Glutamatergic neuron (in vitro differentiated cells): ENCODE measurements around the gene PLPP3. TPM values are rescaled to one million over a fixed set of nuclear protein-coding genes. Genes with fewer than 3 reads are reported as not detected.
A peak's percentile ranks its signal among the peaks of the same experiment; 100 is the strongest.

Experiments used
- DNase-seq: peaks from one replicate; pipeline ENCODE4 v3.0.0; 2022
- H3K27ac Mint-ChIP-seq: one replicate; pipeline ENCODE4 v1.8.0; 2020; ENCODE audit warnings: mild to moderate bottlenecking, mixed read lengths, inconsistent platforms; ENCODE audit not compliant: unreplicated experiment
- H3K27me3 Mint-ChIP-seq: one replicate; pipeline ENCODE4 v1.8.0; 2020; ENCODE audit warnings: mild to moderate bottlenecking, moderate library complexity, mixed read lengths, inconsistent platforms; ENCODE audit not compliant: unreplicated experiment
- H3K36me3 Mint-ChIP-seq: one replicate; pipeline ENCODE4 v1.8.0; 2020; ENCODE audit warnings: mild to moderate bottlenecking, mixed read lengths, inconsistent platforms; ENCODE audit not compliant: unreplicated experiment
- H3K4me1 Mint-ChIP-seq: one replicate; pipeline ENCODE4 v1.8.0; 2020; ENCODE audit warnings: mild to moderate bottlenecking, low read depth, mixed read lengths, inconsistent platforms; ENCODE audit not compliant: unreplicated experiment
- H3K4me3 Mint-ChIP-seq: one replicate; pipeline ENCODE4 v1.8.0; 2020; ENCODE audit warnings: mild to moderate bottlenecking, mixed read lengths, inconsistent platforms; ENCODE audit not compliant: unreplicated experiment
- H3K9me3 Mint-ChIP-seq: one replicate; pipeline ENCODE4 v1.8.0; 2020; ENCODE audit warnings: mild to moderate bottlenecking, moderate library complexity, mixed read lengths, inconsistent platforms; ENCODE audit not compliant: unreplicated experiment
- CTCF ChIP-seq: fragments of 200-600 bp; sonication (generic); IDR thresholded peaks from one replicate; pipeline ENCODE4 v1.5.0; 2021; ENCODE audit not compliant: partially characterized antibody, unreplicated experiment
- total RNA-seq: library from RNA; stranded (reverse); fragmentation: NEBNext Ultra II Directional; extraction: Animal tissue kit (Norgen Biotek cat#: 25700); gene quantifications from one replicate; pipeline ENCODE4 v1.2.1, GENCODE V29; 2021; ENCODE audit not compliant: unreplicated experiment

The PLPP3 gene
- total RNA-seq, 1 donor from 2014 or later: 11.7 TPM

GRCh38 chr1:56590520-56591011 is 11.2 kb upstream of the PLPP3 start:
- Mint-ChIP-seq H3K4me3 (no peak overlapping the region), H3K36me3 (no peaks in the 10 kb centered on the region), H3K27ac (no peak overlapping the region), H3K27me3 (no peaks in the 10 kb centered on the region), H3K9me3 (no peaks in the 10 kb centered on the region), H3K4me1 (no peaks in the 10 kb centered on the region)
- no peak for DNase-seq
- no peak for TF ChIP-seq CTCF

- no peaks in the 10 kb centered on the region for H3K27me3 Mint-ChIP-seq
- H3K9me3 Mint-ChIP-seq: no peaks in the 10 kb centered on the region
- no peak for TF ChIP-seq CTCF
- no peak for DNase-seq
- H3K4me1 Mint-ChIP-seq: no peaks in the 10 kb centered on the region
- no peak overlapping the region for H3K4me3 Mint-ChIP-seq
- H3K36me3 Mint-ChIP-seq: no peaks in the 10 kb centered on the region
- H3K27ac Mint-ChIP-seq: no peak overlapping the region
Measured at GRCh38 chr1:56589369-56589768, 10.0 kb upstream of the PLPP3 start.

GRCh38 chr1:56586502-56586901 is 7.1 kb upstream of the PLPP3 start:
- H3K27me3 Mint-ChIP-seq: no peaks in the 10 kb centered on the region
- TF ChIP-seq CTCF: no peak
- no peak overlapping the region for H3K27ac Mint-ChIP-seq
- H3K4me3 Mint-ChIP-seq: no peak overlapping the region
- DNase-seq: no peak
- H3K4me1 Mint-ChIP-seq: no peaks in the 10 kb centered on the region
- H3K9me3 Mint-ChIP-seq: no peaks in the 10 kb centered on the region
- H3K36me3 Mint-ChIP-seq: no peaks in the 10 kb centered on the region

GRCh38 chr1:56585985-56586384 is 6.6 kb upstream of the PLPP3 start:
- no peak for DNase-seq
- H3K27me3 Mint-ChIP-seq: no peaks in the 10 kb centered on the region
- H3K9me3 Mint-ChIP-seq: no peaks in the 10 kb centered on the region
- no peak overlapping the region for H3K27ac Mint-ChIP-seq
- no peak for TF ChIP-seq CTCF
- H3K4me3 Mint-ChIP-seq: no peak overlapping the region
- H3K36me3 Mint-ChIP-seq: no peaks in the 10 kb centered on the region
- no peaks in the 10 kb centered on the region for H3K4me1 Mint-ChIP-seq

GRCh38 chr1:56584910-56585528 is 5.7 kb upstream of the PLPP3 start:
- DNase-seq: no peak
- H3K9me3 Mint-ChIP-seq: no peaks in the 10 kb centered on the region
- peak; percentile 78 for TF ChIP-seq CTCF
- no peak overlapping the region for H3K4me3 Mint-ChIP-seq
- peaks cover 2% of the 10 kb centered on the region for H3K27me3 Mint-ChIP-seq
- H3K4me1 Mint-ChIP-seq: no peaks in the 10 kb centered on the region
- H3K36me3 Mint-ChIP-seq: no peaks in the 10 kb centered on the region
- H3K27ac Mint-ChIP-seq: no peak overlapping the region
